Spinal cord (tissue), 10 donors: ENCODE data around the gene SSR1. TPM values are rescaled to one million over a fixed set of nuclear protein-coding genes. Genes with fewer than 3 reads are reported as not detected.

Experiments used
- DNase-seq, 6 donors: peaks; one replicate each; pipeline versions ENCODE4 v3.0.0 to v3.0.0-alpha.2; 2013 to 2015; ENCODE audit warnings: low spot score in 6 of 6, low read depth in 4 of 6
- H3K27ac ChIP-seq: one replicate; pipeline ENCODE4 v1.5.1; 2013; ENCODE audit warnings: low read depth, low read length, control low read depth
- H3K27me3 ChIP-seq: one replicate; pipeline ENCODE4 v1.6.1; 2013; ENCODE audit warnings: low read length; ENCODE audit not compliant: control insufficient read depth, insufficient read depth
- H3K36me3 ChIP-seq: one replicate; pipeline ENCODE4 v1.6.1; 2013; ENCODE audit warnings: low read length; ENCODE audit not compliant: control insufficient read depth, insufficient read depth
- H3K4me1 ChIP-seq: one replicate; pipeline ENCODE4 v1.6.1; 2013; ENCODE audit warnings: low read length; ENCODE audit not compliant: control insufficient read depth, insufficient read depth
- H3K4me3 ChIP-seq: one replicate; pipeline ENCODE4 v1.5.1; 2013; ENCODE audit warnings: low read depth, low read length, control low read depth
- H3K9me3 ChIP-seq: one replicate; pipeline ENCODE4 v1.6.1; 2013; ENCODE audit warnings: low read length; ENCODE audit not compliant: control insufficient read depth, insufficient read depth
- WGBS: methylation state at CpG from one replicate; pipeline ENCODE4 v1.1.5; 2013; ENCODE audit warnings: missing lambda C conversion rate; ENCODE audit not compliant: insufficient coverage; 5-methylcytosine and 5-hydroxymethylcytosine counted together
- polyA plus RNA-seq, 2 donors: library from polyadenylated mRNA; unstranded; fragments of 120-200 nt; gene quantifications; one replicate each; pipeline ENCODE4 v1.2.1, GENCODE V29; 2013; ENCODE audit not compliant: insufficient read length in 2 of 2
- total RNA-seq, 2 donors: library from RNA; depleted of rRNA in 1 of 2; stranded (reverse); fragments of 120-200 nt in 1 of 2; fragments of >200 nt in 1 of 2; gene quantifications; one replicate each; pipeline versions ENCODE4 v1.2.3 to v1.2.4, GENCODE V29; 2013 to 2014
- donor health status: healthy.

Gene SSR1
- total and polyA plus RNA-seq, 4 donors = 74.3 to 142 (median 82.1) TPM

DNA sequence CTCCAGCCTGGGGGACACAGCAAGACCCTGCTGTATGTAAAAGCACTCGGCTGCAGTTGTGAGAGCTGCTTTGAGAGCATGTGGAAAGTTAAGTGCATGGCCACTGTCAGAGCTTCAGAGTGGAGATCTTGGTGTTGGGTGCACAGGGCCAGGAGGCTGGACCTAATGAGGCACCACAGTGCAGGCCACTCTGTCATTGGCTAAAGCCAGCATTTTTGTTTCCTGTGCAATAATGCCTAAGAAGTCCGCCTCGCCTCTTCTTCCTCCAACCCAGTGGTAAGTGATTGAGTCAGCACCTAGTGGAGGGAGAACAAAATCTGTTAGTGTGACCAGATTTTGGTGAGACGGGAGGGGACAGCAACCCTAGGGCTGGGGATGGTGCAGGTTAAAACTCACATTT is 60.6 kb downstream of the SSR1 start:
- H3K9me3 ChIP-seq = peaks cover 4% of the 10 kb centered on the region
- H3K4me3 ChIP-seq = no peak overlapping the region
- H3K27ac ChIP-seq = no peak overlapping the region
- H3K36me3 ChIP-seq = peaks cover 25% of the 10 kb centered on the region
- no peak for DNase-seq
- H3K4me1 ChIP-seq = peaks cover 5% of the 10 kb centered on the region
- no peaks in the 10 kb centered on the region for H3K27me3 ChIP-seq
- WGBS = 91% methylated on average over 2 of the region's 4 CpGs

DNA sequence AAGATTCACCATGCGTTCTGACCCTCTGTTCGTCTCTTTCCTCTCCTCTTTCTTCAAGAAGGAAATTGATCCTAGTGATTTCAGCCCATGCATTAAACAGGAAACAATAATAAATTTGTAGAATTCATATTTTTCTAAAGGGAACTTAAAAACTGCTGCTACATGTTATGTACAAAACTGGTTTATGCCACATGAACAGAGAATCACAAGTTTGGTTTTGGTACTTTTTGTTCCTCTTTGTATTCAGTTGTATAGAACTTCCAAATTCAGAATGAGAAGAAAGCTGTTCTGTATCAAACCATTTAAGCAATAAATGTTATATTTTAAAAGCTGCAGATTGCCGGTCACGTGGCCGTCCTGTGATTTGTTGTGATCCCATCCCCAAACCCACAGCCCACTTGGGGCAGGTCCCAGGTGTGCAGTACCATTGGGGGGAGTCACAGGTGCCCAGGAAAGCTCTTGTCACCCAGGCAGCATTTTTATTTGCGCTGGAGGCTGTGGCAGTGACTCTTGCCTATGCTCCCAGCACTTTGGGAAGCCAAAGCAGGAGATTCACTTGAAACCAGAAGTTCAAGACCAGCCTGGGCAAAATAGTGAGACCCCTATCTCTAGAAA is 61.2 kb downstream of the SSR1 start:
- no peaks in the 10 kb centered on the region for H3K27me3 ChIP-seq
- H3K4me1 ChIP-seq = peaks cover 5% of the 10 kb centered on the region
- DNase-seq = no peak
- peaks cover 4% of the 10 kb centered on the region for H3K9me3 ChIP-seq
- peaks cover 31% of the 10 kb centered on the region for H3K36me3 ChIP-seq
- H3K4me3 ChIP-seq = no peak overlapping the region
- no peak overlapping the region for H3K27ac ChIP-seq
- 79% methylated on average over 4 of the region's 6 CpGs for WGBS

DNA sequence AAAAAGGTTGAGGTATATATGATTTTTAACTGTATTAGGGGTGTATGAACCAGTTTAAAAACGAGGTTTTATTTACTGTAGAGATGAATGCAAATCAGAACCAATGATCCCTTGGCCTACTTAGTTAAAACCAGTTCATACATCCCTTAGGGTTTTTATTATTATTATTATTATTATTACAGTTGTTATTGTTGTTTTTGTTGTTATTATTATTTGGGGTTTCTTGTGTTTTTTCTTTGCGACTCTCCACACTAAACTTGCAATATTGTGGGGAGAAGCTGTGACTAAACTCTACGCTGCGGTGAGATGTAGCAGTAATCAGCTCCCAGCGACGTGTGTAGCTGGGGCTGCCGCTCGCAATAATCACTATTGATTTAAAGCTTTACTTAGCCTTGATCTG is 62.2 kb downstream of the SSR1 start:
- no peak for DNase-seq
- Histone ChIP-seq H3K4me1 (peaks cover 5% of the 10 kb centered on the region), H3K27ac (no peak overlapping the region), H3K36me3 (peaks cover 40% of the 10 kb centered on the region), H3K27me3 (no peaks in the 10 kb centered on the region), H3K9me3 (peaks cover 2% of the 10 kb centered on the region), H3K4me3 (no peak overlapping the region)
- no CpG with 5 or more reads among the region's 8 CpGs for WGBS

DNA sequence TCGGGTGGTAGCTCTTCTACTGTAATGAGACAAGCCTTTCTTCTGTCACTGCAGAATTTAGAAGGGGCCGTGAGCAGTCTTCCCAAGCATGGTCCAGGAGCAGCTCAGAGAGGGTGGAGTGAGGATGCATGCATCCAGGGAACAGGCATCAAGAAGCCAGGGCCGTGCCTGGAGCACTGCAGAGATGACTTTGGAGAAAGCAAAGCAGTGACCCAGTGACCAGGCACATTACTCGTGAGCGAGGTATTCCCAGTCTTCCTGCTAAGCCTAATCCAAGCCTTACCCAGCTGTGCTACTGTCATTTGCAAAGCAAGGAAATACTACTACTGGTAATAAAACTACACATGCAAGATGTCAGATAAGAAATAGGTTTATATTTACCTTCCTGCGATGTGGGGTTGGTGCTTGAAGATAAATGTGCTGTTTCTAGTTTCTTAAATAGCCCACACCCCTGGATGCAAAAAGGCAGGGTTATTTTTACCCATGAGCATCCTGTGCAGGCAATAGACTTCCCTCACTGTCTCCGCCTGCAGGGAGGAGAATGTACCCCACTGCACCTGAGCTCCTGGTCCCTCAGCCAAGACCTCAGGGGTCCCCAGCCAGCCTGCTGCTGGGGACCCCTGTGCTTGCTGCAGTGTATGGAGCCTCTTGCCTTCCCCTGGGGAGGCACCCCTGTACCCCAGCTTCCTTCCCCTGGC is 62.9 kb downstream of the SSR1 start:
- no peak overlapping the region for H3K4me3 ChIP-seq
- peaks cover 5% of the 10 kb centered on the region for H3K4me1 ChIP-seq
- no peaks in the 10 kb centered on the region for H3K27me3 ChIP-seq
- 75% methylated on average over 4 of the region's 7 CpGs for WGBS
- no peaks in the 10 kb centered on the region for H3K9me3 ChIP-seq
- no peak for DNase-seq
- peaks cover 40% of the 10 kb centered on the region for H3K36me3 ChIP-seq
- no peak overlapping the region for H3K27ac ChIP-seq

DNA sequence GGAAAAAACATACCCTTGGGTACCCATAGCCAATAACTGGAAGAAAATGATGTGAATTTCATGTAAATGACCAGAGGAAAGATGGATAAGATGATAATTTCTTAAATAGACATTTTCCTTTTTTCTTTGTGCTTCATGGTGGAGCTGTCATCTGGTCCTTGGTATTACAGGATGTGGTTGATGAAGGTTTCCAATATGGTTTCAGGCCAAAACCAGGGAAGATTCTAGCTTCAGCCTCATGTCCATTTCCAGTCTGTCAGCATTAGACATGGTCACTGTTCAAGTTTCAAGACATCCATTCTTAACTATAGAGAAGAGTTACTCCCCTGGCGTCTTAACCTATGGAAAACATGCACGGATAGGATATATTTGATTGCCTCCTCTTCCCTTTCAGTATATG is 63.6 kb downstream of the SSR1 start:
- H3K27ac ChIP-seq = no peak overlapping the region

DNA sequence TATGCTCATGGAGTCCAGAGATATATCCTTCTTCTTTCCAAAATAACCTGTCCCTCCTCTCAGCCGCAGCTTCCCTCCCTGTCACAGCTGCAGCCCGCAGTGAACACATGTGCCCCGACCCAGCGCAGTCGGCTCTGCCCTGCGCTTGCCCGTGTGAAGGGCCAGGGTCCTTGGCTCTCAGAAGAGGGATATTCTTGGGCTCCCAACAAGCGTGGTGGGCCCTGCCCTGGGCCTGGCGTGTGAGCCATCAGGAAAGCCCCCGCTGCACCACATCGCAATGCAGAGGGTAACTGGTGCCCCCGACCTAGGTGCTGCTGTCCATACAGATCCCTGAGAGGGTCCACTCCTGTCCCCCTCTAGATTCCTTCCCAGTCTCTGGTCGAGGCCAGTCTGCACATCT is 65.2 kb downstream of the SSR1 start:
- Histone ChIP-seq H3K36me3 (peaks cover 40% of the 10 kb centered on the region), H3K4me1 (peaks cover 8% of the 10 kb centered on the region), H3K9me3 (no peaks in the 10 kb centered on the region), H3K27ac (no peak overlapping the region), H3K27me3 (no peaks in the 10 kb centered on the region), H3K4me3 (no peak overlapping the region)
- WGBS = 91% methylated on average over 12 of the region's 13 CpGs
- DNase-seq = no peak

More for the DNA sequence above, 63.6 kb downstream of the SSR1 start:
- no peaks in the 10 kb centered on the region for H3K9me3 ChIP-seq
- peaks cover 40% of the 10 kb centered on the region for H3K36me3 ChIP-seq
- no peak overlapping the region for H3K4me3 ChIP-seq
- no CpG with 5 or more reads among the region's 2 CpGs for WGBS
- DNase-seq = peak in 1 of 6 donors; percentile 34
- H3K4me1 ChIP-seq = peaks cover 5% of the 10 kb centered on the region
- H3K27me3 ChIP-seq = no peaks in the 10 kb centered on the region

DNA sequence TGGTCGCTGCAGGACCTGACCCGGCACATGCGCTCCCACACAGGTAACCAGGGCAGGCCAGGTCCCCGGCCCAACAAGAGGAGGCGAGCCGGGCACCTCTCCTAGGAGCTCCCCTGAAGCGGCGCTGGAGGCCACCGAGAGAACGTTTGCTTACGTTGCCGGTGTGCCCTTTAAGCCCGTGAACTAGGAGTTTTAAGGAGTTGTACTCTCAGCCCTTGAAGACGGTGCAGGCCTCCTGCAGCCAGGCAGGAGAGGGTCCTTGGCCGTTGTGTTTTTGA is 65.9 kb downstream of the SSR1 start:
- DNase-seq = no peak
- WGBS = 97% methylated on average over 15 of the region's 15 CpGs
- H3K36me3 ChIP-seq = peaks cover 38% of the 10 kb centered on the region

DNA sequence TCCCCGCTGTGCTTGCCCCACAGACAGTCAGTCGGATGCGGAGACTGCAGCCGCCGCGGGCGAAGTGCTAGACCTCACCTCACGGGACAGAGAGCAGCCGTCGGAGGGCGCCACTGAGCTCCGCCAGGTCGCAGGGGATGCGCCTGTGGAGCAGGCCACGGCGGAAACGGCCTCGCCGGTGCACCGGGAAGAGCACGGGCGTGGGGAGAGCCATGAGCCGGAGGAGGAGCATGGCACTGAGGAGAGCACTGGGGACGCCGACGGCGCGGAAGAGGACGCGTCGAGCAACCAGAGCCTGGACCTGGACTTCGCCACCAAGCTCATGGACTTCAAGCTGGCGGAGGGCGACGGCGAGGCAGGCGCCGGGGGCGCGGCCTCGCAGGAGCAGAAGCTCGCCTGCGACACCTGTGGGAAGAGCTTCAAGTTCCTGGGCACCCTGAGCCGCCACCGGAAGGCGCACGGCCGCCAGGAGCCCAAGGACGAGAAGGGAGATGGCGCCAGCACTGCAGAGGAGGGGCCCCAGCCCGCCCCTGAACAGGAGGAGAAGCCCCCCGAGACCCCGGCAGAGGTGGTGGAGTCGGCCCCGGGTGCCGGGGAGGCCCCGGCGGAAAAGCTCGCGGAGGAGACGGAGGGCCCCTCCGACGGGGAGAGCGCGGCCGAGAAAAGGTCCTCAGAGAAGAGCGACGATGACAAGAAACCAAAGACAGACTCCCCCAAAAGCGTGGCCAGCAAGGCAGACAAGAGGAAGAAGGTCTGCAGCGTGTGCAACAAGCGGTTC is 66.4 kb downstream of the SSR1 start:
- Histone ChIP-seq H3K27ac (no peak overlapping the region), H3K4me3 (no peak overlapping the region), H3K4me1 (peaks cover 4% of the 10 kb centered on the region), H3K27me3 (no peaks in the 10 kb centered on the region), H3K9me3 (no peaks in the 10 kb centered on the region), H3K36me3 (peaks cover 34% of the 10 kb centered on the region)
- no peak for DNase-seq
- WGBS = 88% methylated on average over 71 of the region's 71 CpGs

More for the DNA sequence above, 65.9 kb downstream of the SSR1 start:
- Histone ChIP-seq H3K27ac (no peak overlapping the region), H3K4me3 (no peak overlapping the region), H3K4me1 (peaks cover 8% of the 10 kb centered on the region), H3K9me3 (no peaks in the 10 kb centered on the region), H3K27me3 (no peaks in the 10 kb centered on the region)

DNA sequence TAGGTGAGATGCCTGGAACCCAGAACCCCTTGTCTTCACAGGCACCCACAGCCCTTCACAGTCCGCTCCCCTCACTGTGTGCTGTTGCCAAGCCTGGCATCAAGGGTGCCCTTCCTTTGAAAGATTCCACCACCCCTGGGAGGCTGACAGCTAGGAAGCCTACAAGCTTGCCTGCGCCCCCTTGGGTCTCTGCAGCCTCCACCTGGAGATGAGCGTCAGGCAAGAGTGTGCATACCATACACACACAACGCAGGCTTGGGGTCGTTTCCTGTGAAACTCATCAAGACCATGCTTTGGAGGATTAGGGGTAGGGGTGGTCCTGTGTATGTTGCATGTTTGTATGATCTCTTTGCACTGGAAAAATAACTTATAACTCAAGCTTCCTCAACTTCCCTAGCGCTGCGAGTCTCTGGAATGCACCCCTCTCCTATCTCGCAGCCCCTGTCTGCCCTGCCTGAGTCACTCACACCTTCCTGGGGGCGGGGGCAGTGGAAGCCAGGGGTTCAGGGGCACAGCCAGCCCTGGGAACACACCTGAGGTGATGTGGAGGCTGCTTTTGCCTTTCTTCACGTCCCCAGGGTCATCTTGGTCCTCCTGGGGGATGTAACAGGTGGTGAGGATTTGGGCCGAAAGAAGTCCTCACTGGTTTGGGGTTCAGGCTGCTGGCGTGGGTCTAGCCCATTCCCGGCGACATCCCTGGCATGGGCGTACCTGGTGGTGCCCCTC is 67.2 kb downstream of the SSR1 start:
- Histone ChIP-seq H3K36me3 (peaks cover 34% of the 10 kb centered on the region), H3K4me1 (peaks cover 6% of the 10 kb centered on the region), H3K9me3 (no peaks in the 10 kb centered on the region), H3K27me3 (no peaks in the 10 kb centered on the region), H3K4me3 (no peak overlapping the region), H3K27ac (no peak overlapping the region)
- WGBS = 98% methylated on average over 11 of the region's 15 CpGs
- DNase-seq = no peak
